Bronchial epithelial cell (primary cell): ENCODE data around the gene KDM3A. TPM values are rescaled to one million over a fixed set of nuclear protein-coding genes. Genes with fewer than 3 reads are reported as not detected.

Experiments used
- DNase-seq: peaks from one replicate; pipeline ENCODE4 v3.0.0-alpha.2; 2010; ENCODE audit warnings: low read depth
- FAIRE-seq: peaks from 2 replicates; lab custom pipeline; 2011; peaks lifted over from hg19 to GRCh38; lab: Jason Lieb, UNC
- H3K27me3 ChIP-seq: 2 replicates; pipeline ENCODE4 v1.5.1; 2011; ENCODE audit warnings: low read length; ENCODE audit not compliant: control insufficient read depth, insufficient read depth
- H3K36me3 ChIP-seq: 2 replicates; pipeline ENCODE4 v1.5.1; 2011; ENCODE audit warnings: low read length; ENCODE audit not compliant: control insufficient read depth, insufficient read depth
- H3K4me3 ChIP-seq: 2 replicates; pipeline ENCODE4 v1.5.1; 2011; ENCODE audit warnings: mild to moderate bottlenecking, low read depth, low read length, control low read depth
- CTCF ChIP-seq: IDR thresholded peaks from 2 replicates; pipeline ENCODE4 v1.5.1; 2011; ENCODE audit warnings: mild to moderate bottlenecking, moderate library complexity, low read length, control low read depth, inconsistent platforms; ENCODE audit not compliant: insufficient read depth, severe bottlenecking
- total RNA-seq: library from RNA; depleted of rRNA; stranded (reverse); fragments of >200 nt; gene quantifications from 2 replicates; pipeline ENCODE4 v1.2.1, GENCODE V29; 2014

KDM3A gene
- total RNA-seq, 1 donor from 2014 or later, result 27.4 TPM

GRCh38 chr2:86420913-86421312, 20.3 kb upstream of the KDM3A start:
- no peaks in the 10 kb centered on the region for H3K36me3 ChIP-seq
- DNase-seq, result no peak
- no peak overlapping the region for H3K4me3 ChIP-seq
- no peak for TF ChIP-seq CTCF
- no peaks in the 10 kb centered on the region for H3K27me3 ChIP-seq
- no peak for FAIRE-seq

DNA sequence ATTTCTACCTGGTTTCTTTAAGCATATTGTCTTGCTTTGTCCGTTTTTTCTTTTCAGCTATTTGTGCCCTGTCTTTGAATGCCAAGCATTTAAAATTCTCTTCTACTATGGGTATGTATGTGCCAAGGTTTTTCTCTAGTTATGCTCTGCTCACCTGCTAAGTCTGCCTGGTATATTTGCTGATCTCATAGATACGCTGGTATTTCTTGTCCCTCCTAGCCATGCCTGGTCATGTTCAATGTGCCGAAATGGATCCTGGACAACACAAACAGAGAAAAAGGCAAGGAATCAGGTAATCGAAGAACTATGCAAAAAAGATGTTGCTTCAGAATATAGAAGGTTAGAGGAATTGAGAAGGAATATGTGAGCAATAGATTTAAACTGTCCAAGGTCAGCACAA, 14.9 kb upstream of the KDM3A start:
- FAIRE-seq (no peak), DNase-seq (peak; percentile 84)
- Histone ChIP-seq H3K4me3 (no peak overlapping the region), H3K27me3 (no peaks in the 10 kb centered on the region), H3K36me3 (no peaks in the 10 kb centered on the region)
- no peak for TF ChIP-seq CTCF

- Histone ChIP-seq H3K27me3 (no peaks in the 10 kb centered on the region), H3K36me3 (no peaks in the 10 kb centered on the region), H3K4me3 (no peak overlapping the region)
- FAIRE-seq (no peak), DNase-seq (no peak)
- TF ChIP-seq CTCF, result no peak
Observed at GRCh38 chr2:86429335-86429734, 11.8 kb upstream of the KDM3A start.

DNA sequence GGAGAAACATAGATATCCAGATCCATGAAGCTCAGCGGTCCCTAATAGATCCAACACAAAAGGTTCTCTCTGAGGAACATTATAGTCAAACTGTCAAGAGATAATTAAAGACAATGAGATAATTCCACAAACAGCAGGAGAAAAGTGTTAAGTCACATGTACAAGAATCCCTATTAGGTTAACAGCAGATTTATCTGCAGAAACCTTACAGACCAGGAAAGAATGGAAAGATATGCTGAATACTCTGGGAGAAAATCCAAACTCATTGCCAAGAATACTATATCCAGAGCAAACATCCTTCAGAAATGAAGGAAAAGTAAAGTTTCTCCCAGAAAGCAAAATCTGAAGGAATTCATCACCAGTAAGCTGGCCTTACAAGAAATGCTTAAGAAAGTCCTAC, 10.8 kb upstream of the KDM3A start:
- no peak for FAIRE-seq
- no peak for DNase-seq
- H3K4me3 ChIP-seq, result no peak overlapping the region
- TF ChIP-seq CTCF, result no peak
- H3K27me3 ChIP-seq, result no peaks in the 10 kb centered on the region
- no peaks in the 10 kb centered on the region for H3K36me3 ChIP-seq

GRCh38 chr2:86433137-86433536, 8.0 kb upstream of the KDM3A start:
- no peak overlapping the region for H3K4me3 ChIP-seq
- TF ChIP-seq CTCF, result no peak
- no peaks in the 10 kb centered on the region for H3K36me3 ChIP-seq
- DNase-seq, result no peak
- FAIRE-seq, result no peak
- no peaks in the 10 kb centered on the region for H3K27me3 ChIP-seq

GRCh38 chr2:86434290-86434689, 6.9 kb upstream of the KDM3A start:
- no peak for TF ChIP-seq CTCF
- Histone ChIP-seq H3K4me3 (no peak overlapping the region), H3K27me3 (no peaks in the 10 kb centered on the region), H3K36me3 (no peaks in the 10 kb centered on the region)
- DNase-seq, result no peak
- no peak for FAIRE-seq
